ENCODE measurements around the gene METTL15.
"Not testable (repeated sequence)": the region's sequence is repeated elsewhere in the genome, so short reads cannot be mapped to it uniquely, and the experiment has no call there.

The METTL15 gene

DNA sequence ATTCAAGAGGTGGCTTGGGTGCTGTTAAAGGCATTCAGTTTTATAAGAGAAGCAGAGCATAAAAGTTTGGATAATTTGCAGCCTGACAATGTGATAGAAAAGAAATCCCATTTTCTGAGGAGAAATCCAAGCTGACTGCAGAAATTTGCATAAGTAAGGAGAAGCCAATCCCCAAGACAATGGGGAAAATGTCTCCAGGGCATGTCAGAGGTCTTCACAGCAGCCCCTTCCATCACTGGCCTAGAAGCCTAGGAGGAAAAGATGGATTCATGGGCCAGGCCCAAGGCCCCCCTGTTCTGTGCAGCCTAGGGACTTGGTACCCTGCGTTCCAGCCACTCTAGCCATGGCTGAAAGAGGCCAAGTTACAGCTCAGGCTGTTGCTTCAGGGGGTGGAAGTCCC, 207.3 kb downstream of the METTL15 start:
- no peak for DNase-seq

DNA sequence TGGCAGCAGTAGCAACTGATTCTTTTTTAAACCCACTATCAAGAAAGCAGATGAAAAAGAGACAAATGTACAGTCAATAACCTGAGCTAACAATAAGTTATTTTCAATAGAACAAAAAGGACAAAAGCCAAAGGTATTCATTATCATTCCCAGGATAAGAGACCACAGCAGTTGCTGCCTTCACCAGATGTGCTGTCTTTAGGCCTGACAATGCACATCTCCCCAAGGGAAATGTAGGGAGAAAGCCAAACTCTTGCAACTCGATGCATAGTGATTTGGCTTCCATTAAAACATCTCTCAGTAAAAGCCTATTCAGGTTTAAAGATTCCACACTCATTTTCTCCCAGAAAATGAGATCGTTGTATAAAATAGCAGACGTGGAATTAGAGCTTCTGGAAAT, 210.7 kb downstream of the METTL15 start:
- no peak for DNase-seq

GRCh38 chr11:28323621-28324020, 215.4 kb downstream of the METTL15 start:
- no peak for DNase-seq

- not testable (repeated sequence) for DNase-seq
Measured at GRCh38 chr11:28332393-28332792, 224.2 kb downstream of the METTL15 start.

GRCh38 chr11:28337701-28338100, 229.5 kb downstream of the METTL15 start:
- no peak for DNase-seq

GRCh38 chr11:28338371-28338770, 230.2 kb downstream of the METTL15 start:
- no peak for DNase-seq

DNA sequence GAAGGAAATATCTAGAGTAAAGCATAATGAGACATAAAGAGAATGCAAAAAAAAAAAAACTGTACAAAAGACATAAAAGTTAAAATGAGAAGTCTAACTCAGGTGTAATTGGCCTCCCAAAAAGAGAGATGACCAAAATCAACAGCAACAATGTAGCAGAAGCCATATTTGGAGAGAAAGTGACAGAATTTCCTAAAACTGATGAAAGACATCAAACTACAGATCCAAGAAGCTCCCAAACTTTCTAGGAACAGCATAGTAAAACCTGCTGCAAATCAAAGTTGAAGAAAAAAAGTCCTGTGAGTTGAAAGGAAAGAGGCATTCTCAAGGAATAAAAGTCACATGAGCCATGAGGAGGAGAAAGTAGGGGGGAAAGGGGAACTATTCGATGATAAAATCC, 231.3 kb downstream of the METTL15 start:
- no peak for DNase-seq

DNA sequence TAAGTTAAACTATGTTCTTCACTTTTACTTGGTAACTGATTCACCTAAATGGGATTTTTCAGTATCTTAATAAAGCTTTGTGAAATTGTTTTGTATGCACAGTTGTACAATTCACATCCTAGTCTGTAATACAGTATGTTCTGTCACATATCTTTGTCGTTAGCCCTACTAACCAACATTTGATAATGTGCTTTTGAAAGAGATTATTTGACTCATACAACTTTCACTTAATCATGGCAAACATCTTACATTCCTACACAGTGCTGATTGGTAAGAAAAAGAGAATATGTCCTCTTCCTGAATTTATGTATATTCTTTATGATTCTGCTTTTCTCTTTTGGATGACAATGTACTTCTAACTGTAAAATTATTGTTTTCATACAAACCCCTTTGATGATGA, 234.5 kb downstream of the METTL15 start:
- no peak for DNase-seq

DNA sequence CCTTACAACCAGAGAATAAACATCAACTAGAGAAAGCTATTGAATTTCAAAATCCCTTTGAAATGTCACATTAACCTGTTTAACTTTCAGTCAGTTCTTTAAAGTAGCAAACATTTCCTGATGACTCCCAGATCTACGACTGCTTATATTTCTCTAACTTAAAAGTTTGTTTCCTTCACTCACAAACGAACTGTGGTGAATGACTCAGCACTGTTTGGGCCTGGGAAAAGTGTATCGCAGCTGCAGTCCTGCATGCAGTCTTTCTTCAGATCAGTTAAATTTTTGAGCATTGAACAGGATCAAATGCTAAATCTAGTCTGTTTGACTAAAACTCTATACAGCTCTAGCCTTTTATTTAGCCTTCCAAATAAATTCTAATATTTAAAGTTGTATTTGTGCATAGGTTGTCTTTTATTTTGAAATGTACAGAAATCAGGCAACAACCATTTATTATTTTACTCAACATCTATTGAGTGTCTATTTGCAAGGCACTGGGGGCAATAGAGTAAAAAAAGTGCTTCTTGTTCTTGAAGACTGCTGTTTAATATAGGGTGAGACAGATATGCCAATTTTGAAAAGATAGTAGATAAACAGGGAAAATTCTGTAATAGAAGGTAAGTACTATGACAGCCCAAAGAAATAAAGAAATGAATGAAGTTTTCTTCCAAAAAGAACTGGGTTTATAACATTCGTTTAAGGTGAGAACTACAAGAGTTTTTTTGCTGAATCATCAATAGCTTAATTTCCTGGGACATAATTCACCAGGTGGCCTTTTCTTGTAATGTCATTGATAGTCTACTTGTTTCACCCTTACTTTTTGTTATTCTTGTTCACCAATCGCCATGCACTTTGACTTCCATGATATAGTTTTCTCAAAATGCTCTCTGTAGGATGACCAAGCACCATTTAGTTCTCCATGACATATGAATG, 235.4 kb downstream of the METTL15 start:
- DNase-seq, result no peak

- no peak for DNase-seq
Measured at GRCh38 chr11:28346209-28346608, 238.0 kb downstream of the METTL15 start.

GRCh38 chr11:28346721-28347120, 238.5 kb downstream of the METTL15 start:
- no peak for DNase-seq

- DNase-seq, result no peak
Measured at GRCh38 chr11:28347371-28347770, 239.2 kb downstream of the METTL15 start.

DNA sequence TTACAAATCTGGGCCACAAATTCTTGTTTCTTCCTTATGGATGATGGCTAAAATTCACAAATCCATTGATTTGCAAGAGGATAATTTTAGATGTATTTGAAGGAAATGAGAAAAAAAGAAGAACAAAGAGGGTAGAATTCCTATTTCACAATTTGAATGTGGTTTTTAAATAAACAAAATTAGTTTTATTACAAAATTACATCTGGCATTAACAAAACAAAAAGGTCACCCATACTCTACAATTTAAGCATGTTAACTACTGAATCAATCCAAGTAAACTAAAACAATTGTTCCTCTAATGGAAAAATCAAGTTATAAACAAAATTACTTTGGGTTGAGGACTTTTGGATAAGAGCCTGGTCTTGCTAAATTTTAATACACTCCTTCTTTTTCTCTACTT, 242.0 kb downstream of the METTL15 start:
- no peak for DNase-seq

- no peak for DNase-seq
Measured at GRCh38 chr11:28353991-28354390, 245.8 kb downstream of the METTL15 start.

GRCh38 chr11:28366549-28367346, 258.6 kb downstream of the METTL15 start:
- DNase-seq, result no peak

DNA sequence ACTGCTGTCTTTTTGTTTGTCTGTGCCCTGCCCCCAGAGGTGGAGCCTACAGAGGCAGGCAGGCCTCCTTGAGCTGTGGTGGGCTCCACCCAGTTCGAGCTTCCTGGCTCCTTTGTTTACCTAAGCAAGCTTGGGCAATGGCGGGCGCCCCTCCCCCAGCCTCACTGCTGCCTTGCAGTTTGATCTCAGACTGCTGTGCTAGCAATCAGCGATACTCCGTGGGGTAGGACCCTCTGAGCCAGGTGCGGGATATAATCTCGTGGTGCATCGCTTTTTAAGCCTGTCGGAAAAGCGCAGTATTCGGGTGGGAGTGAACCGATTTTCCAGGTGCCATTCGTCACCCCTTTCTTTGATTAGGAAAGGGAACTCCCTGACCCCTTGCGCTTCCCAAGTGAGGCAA, 269.9 kb downstream of the METTL15 start:
- DNase-seq, result not testable (repeated sequence)
